ENCODE data around the gene CDK17.
"Not testable (repeated sequence)": the region's sequence is repeated elsewhere in the genome, so short reads cannot be mapped to it uniquely, and the experiment has no call there.

Gene CDK17

DNA sequence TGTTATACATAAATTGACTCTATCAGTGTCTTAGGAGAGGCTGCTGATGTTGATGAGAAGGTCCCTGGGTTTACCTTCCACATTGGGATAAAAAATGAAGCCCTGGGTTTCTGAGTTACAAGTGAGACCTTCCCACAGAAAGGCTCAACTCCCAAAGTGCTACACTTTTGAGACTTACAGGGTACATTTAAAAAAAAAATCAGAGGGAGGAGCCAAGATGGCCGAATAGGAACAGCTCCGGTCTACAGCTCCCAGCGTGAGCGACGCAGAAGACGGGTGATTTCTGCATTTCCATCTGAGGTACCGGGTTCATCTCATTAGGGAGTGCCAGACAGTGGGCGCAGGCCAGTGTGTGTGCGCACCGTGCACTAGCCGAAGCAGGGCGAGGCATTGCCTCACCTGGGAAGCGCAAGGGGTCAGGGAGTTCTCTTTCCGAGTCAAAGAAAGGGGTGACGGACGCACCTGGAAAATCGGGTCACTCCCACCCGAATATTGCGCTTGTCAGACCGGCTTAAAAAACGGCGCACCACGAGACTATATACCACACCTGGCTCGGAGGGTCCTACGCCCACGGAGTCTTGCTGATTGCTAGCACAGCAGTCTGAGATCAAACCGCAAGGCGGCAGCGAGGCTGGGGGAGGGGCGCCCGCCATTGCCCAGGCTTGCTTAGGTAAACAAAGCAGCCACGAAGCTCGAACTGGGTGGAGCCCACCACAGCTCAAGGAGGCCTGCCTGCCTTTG, 84.3 kb downstream of the CDK17 start:
- not testable (repeated sequence) for DNase-seq (ENCODE audit: low spot score)

DNA sequence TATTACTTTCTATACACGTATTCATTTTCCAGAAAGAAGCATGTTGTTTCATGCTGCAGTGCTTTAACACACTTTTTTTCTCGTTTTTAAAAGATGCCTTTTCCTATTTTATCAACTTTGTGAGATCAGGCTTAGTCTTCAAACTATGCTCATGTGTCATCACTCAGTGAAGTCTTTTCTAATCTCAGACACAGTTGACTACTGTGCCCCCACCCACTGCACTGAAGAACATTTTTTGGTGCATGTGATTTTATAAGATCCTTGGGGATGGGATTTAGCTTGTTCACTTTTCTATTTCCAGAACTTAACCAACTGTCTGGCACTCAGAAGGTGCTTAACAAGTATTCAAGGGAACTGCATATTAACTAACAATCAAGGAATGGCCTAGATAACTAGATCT, 85.5 kb downstream of the CDK17 start:
- DNase-seq (ENCODE audit: low spot score) = no peak

DNA sequence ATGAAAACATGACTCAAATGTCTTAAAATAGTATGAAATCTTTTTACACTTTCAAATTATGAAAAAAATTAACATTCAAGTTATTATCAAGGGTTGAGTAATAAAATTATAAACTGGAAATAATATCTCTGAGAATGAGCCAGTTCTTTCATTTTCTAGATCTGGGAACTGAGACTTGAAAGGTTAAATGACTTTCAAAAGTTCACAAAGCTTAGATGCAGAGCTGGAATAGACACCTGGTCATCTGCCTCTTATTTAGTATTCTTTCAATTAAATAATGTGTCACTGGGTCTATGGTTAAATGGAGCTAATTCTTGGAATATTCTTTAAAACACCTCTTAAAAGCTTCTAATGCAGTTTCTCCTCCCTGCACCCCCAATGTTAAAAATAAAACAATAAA, 86.6 kb downstream of the CDK17 start:
- DNase-seq (ENCODE audit: low spot score) = no peak

DNA sequence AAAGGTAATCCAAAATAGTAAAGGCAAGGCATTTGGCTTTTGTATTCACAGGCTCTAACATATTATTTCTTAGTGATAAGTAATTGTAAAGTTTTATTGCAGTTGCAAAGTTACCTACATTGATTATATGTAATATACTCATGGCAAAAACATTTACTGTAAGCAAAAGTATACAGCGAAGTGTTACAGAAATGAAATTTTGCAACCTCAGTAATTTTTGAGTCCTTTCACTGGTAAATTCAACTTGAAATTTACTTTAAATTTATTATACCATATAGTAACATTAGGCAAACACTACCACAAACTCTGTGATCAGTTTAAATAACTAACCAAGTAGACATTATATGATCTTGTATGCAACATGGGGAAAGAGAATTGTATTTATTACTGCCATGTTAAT, 89.0 kb downstream of the CDK17 start:
- DNase-seq (ENCODE audit: low spot score) = no peak

DNA sequence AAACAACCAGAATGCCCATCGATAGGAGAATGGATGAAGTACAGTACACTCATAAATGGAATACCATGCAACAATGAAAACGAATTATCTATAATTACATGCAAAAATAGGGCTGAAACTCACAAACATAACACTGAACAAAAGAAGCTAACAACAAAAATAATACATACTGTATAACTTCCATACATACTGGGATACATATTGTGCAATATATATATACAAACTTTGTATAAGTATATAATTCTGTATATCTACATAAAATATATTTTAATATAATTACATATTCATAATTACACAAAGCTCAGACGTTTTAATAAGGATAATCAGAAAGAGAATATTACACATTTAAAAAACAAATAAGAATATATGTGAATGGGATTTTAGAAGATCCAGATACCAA, 90.2 kb downstream of the CDK17 start:
- no peak for DNase-seq (ENCODE audit: low spot score)

DNA sequence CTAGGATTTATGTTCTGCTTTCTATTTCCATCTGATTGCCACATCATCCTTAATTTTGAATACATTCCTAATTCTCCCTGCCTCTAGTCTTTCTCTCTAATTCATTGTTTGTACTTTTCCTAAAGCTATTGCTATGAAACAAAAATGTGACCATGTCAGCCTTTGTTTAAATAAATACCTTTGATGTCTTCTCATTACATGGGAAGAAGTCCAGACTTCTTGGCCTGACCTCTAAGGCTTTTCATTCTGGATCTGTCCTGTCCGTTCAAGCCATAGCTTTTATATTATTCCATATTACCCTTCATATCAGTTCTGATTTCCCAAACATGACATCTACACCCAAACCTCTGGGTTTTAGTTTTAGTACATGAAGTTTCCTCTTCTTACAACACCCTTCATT, 91.4 kb downstream of the CDK17 start:
- DNase-seq (ENCODE audit: low spot score) = no peak

DNA sequence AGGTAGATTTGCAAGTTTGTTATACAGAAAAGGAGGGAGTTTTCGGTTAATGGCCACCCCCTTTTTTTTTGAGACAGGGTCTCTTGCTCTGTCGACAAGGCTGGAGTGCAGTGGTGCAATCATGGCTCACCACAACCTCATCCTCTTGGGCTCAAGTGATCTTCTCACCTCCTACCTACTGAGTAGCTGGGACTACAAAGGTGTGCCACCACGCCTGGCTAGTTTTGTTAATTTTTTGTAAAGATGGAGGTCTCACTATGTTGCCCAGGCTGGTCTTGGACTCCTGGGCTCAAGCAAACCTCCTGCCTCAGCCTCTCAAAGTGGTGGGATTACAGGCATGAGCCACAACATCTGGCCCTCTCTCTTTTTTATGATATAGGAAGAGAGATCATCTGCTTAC, 94.6 kb downstream of the CDK17 start:
- no peak for DNase-seq (ENCODE audit: low spot score)

DNA sequence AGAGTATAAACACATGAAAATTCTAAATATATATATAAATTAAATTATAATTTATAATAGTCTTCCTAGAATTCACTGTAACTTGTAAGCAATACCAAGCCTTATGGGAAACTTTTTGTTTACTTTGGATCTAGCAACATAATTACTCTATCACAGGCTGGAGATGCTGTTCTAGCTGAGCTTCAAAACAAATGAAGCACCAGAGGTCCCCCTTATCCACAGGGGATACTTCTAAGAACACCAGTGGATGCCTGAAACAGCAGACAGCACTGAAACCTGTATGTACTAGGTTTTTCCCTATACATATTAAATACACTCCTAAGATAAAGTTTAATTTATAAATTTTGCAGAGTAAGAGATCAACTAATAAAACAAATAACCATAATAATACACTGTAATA, 96.6 kb downstream of the CDK17 start:
- no peak for DNase-seq (ENCODE audit: low spot score)

DNA sequence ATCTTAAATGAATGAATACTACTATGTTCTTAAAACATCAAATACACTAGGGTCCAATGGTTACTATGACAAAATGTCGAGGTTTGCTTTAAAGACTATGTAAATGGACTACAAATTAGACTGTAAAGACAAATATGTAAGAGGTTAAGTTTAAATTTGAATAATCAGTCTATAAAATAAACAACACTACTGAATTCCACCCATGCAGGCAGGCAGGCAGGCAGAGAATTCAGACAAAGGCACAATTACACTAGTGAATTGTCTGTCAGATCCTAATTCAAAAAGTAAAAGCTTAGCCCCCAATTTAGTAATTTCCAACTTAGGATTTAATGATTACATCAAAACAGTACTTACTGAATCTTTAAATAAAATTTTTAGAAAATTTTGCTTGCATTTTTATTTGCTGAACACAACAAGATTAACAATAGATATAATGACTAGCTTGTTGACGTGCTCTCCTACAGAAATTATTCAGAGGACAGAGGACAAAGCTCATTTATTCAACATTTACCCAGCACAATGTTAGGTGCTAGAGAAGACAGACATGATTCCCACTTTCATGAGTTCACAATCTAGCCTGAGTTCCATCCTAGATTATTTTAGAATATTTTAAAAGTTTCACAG, 97.4 kb downstream of the CDK17 start:
- DNase-seq (ENCODE audit: low spot score) = no peak

DNA sequence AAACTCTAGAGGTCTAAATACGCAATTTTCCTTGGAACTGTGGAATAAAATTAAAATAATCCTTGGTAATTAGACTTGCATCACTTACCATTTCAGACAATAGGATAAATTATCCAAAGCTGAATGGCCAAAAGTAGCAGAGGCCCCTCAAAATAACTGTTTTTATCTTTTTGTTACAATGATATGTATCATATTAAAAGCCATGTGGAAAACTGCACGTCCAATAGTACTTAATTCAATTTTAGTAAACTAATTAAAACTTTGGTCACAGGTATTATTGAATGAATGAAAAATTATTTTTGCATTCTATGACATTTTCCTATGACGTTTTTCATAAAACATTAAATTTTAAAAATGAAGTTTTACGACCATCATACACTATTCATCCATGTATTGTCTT, 98.5 kb downstream of the CDK17 start:
- DNase-seq (ENCODE audit: low spot score) = no peak

DNA sequence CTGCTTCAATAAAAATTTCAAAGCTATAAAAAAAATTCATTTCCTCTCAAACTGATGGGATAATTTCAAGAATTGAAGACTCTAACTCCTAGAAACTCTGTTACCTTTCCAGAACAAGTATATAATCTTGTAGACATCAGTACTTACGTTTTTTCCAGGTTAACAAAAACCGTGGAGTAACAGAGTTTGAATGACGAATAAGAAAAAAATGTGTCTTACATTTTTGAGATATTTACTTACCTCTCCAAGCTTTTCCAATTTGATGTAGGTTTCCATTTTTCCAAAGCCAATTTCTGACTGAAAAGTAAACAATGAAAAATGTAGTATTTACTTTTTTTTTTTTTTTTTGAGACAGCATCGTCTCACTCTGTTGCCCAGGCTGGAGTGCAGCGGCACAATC, 100.2 kb downstream of the CDK17 start:
- DNase-seq (ENCODE audit: low spot score) = no peak

DNA sequence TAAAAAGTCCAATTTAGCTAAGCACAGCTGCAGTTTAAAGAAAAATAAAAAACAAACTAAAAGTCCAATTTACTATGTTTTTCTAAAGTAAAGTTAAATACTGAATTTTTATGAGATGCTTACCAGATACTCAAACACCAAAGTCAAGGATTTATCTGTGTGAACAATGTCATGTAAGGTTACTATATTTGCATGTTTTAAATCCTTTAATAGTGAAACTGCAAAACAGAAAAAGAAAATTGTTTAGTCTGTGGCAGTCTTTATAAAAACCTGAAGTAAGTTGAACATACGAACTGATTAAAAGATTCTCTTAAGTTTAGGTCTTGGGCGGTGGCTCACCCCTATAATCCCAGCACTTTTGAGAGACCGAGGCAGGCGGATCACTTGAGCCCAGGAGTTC, 102.7 kb downstream of the CDK17 start:
- DNase-seq (ENCODE audit: low spot score) = no peak

DNA sequence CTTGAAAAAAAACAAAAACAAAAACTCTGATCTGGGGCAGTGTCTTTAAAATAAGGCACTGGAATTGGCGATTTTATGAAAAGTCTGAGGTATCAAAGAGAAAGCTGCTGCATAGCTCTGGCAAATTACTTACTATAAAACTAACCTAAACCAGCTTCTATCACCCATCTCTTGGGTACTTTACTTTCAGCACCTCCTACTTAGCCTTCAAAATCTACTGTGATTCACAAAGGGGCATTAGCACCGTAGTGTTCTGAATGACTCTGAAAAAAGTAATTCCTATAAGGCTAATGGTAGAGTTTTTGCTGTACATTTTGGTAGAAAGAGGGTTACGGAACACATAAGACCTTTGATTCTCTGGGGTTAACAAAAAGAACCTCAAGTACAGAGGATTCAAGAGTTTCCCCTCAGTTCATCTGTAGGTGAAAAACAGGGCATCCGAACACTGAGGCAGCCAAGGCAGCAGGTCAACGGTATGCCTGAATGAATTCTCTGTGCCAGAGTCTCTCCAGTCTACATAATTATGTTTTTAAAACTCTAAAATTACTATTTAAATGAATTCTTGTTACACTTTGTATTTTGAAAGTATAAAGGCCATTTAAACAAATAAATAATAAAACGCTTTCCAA, 104.6 kb downstream of the CDK17 start:
- DNase-seq (ENCODE audit: low spot score) = no peak

DNA sequence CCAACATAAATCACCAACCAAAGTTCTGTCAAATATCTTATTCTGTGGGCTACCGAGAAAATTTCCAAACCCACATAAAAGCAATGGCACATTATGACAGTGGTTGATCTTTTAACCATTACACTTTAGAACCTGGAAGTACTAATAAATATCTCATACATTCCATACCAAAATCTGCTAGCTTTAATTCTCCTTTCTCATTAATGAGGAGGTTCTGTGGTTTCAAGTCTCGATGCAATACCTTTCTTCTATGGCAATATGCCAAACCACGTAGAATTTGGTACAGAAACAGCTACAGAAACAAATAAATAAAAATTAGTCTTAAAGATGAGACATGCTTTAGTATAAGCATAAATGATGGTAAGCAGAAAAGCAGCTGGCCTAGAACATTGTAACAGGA, 105.4 kb downstream of the CDK17 start:
- DNase-seq (ENCODE audit: low spot score) = no peak

DNA sequence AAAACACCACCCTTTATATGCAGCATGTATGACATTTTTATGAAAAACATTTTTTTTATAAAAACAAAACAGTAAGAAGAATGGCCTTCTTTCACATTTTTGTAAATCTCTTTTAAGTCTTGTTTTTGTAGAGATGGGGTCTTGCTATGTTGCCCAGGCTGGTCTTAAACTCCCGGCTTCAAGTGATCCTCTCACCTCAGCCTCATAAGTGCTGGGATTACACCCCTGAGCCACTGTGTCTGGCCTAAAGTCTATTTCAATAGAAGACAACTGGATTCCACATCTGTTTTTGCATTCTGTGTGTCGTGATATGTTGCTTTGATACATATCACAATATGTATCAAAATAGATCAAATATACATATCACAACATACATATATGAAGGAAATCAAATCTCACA, 107.1 kb downstream of the CDK17 start:
- no peak for DNase-seq (ENCODE audit: low spot score)

DNA sequence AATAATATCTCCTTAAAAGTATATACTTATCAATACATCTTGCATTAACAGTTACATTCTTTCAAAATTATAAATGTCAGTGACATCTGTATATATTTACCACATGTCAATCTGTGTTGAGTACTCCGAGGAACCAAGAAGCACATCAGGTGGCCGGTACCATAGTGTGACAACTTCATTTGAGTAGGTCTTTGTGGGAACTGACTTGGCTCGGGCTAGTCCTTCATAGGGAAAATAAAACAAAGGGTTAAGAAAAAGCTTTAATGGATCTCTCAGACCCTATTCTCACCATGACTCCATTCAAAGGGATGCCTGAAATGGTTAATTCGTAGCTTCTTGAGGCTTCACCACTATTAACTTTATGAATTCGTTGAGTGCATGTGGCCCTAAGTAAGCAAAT, 111.2 kb downstream of the CDK17 start:
- no peak for DNase-seq (ENCODE audit: low spot score)

DNA sequence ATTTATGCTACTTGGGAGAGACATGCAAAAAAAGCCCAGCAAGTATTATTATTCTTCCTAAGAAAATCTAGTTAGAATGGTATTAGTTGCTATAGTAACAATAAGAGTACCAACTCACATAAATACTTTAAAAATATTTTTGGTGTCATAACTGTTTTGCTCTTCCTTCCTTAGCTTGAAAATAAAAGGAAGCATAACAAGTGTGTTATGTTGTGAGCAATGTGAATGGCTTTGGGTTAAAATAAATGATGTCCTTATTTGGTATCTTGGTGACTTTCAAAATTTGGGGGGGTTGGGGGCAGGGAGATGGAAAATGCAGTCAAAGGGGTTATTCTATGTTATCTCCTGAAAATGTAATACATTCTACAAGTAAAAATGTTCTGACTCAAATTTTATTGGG, 115.1 kb downstream of the CDK17 start:
- DNase-seq (ENCODE audit: low spot score) = no peak

DNA sequence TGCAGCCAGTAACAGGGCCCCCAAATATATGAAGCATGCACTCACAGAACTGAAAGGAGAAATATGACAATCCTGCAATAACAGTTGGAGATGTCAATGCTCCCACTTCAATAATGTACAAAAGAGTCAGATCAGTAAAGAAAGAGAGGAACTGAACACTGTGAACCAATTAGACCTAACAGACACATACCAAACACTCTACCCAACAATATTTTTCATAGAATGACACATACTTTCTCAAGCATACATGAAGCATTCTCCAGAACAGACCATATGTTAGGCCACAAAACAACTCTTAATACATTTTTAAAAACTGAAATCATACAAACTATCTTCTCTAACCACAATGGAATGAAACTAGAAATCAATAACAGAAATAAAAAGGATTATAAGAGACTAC, 125.9 kb downstream of the CDK17 start:
- DNase-seq (ENCODE audit: low spot score) = no peak

DNA sequence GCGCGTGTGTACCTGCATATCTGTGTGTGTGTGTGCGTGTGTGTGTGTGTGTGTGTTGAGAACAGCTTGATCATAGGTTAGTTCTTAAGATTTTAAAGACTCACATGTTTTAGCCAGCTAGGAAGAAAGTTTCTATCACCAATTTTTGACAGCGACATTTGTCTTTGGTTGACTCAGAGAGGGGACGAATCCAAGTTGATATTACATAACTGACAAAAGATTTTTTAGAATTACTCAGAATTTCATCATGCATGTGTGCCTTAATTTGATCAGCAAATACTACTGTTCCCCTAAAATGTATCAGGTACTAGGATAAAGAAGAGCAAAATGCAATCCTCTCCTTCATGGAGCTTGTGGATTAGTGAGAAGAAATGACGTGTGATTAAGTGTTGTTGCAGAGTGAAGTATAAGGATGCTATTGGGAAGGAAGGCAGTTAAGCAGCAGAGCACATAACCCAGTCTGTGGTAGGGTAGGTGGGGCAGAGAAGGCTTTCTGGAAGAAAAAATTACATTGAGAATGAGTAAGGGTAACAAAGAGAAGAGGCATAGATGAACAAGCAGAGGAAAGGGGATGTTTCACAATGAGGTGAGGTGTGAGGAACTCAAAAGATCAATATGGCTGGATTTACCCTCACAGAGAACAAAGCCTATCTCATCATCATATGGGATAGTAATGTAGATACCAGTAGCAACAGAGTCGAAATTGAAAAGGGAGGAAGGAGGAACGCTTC, 128.6 kb downstream of the CDK17 start:
- no peak for DNase-seq (ENCODE audit: low spot score)

DNA sequence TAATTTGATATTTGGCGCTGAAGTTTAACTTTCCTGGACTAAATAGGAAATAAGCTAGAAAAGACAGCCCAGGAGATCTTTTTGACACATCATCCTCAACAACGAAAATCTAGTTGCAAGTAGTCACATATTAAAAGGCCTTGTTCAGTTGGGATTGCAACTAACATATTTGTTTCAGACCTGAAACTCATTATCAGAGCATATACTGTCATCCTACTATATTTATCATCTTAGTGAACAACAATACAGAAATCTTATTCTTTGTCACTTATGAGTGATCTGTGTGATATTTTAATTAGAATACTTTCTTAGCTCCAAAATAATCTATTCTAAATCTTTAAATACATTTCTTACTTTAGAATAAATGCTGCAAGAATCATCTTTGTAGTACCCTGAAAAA, 134.0 kb downstream of the CDK17 start:
- DNase-seq (ENCODE audit: low spot score) = no peak

DNA sequence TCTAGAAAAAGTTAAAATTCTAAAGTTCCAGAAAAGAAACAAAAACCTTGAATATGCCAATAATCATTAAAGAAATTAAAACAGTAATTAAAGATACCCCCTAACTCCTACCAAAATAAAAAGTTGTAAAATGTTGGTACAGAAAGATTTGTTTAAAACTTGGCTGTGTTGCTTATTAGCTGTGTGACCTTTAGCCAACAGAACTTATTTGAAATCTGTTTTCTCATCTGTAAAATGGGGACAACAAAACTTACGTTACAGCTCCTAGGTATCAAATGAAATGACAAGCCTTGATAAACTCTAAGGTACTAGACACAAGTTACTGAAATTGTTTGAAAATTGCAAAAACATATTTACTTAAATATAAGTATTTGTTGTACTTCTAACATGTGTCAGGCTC, 134.4 kb downstream of the CDK17 start:
- no peak for DNase-seq (ENCODE audit: low spot score)

DNA sequence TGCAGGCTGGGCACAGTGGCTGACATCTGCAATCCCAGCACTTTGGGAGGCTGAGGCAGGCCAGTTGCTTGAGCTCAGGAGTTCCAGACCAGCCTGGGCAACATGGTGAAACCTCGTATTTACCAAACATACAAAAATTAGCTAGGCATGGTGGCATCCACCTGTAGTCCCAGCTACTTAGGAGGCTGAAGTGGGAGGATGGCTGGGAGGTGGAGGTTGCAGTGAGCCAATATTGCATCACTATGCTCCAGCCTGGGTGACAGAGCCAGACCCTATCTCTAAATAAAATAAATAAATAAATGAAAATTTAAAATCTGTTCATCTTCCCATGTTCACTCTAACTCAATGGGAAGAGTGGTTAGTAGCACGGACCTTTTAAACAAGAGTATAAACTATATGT, 134.8 kb downstream of the CDK17 start:
- DNase-seq (ENCODE audit: low spot score) = no peak

DNA sequence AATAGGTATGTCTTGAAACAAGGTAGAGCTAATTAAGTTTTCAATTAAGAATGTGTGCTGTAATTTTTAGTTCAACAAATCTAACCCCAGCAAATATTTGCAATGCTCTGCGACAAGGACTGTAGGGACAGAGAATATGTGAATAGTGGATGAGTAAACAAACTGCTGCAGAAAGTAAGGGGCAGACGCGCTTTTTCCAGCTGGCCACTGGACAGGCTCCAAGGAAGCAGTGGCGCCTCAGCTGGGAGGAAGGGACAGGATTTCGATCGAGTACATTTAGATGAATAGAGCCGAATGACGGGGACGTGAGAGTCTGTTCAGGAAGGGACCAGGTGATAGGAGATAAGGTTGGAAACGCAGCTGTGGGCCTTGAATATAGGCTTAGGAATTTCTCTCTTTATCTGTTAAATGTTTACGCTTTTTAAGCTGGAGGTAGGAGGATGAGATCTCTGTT, 136.8 kb downstream of the CDK17 start:
- no peak for DNase-seq (ENCODE audit: low spot score)
